H1 (cell line): ENCODE data around the gene TRABD. TPM values are rescaled to one million over a fixed set of nuclear protein-coding genes. Genes with fewer than 3 reads are reported as not detected.

Experiments
- GABPA ChIP-seq: IDR thresholded peaks from 2 replicates; pipeline ENCODE4 v1.6.1; 2011; ENCODE audit warnings: mild to moderate bottlenecking, low read length, moderate library complexity, borderline replicate concordance; ENCODE audit not compliant: insufficient read depth
- JUND ChIP-seq: IDR thresholded peaks from 2 replicates; pipeline ENCODE4 v1.6.1; 2011; ENCODE audit warnings: mild to moderate bottlenecking, improper control_type of control experiment, low read length
- NRF1 ChIP-seq: IDR thresholded peaks from 2 replicates; pipeline ENCODE4 v1.6.1; 2011; ENCODE audit warnings: mild to moderate bottlenecking, low read depth, low read length, improper control_type of control experiment
- SRF ChIP-seq: IDR thresholded peaks from 2 replicates; pipeline ENCODE4 v1.6.1; 2011; ENCODE audit warnings: mild to moderate bottlenecking, low read depth, low read length, moderate library complexity
- polyA plus RNA-seq, 7 experiments: library from polyadenylated mRNA; depleted of rRNA in 3 of 7; stranded (reverse) in 5 of 7; unstranded in 2 of 7; fragments of >200 nt in 5 of 7; fragments of 200-250 nt in 2 of 7; gene quantifications; 1 replicate in 5 of 7; 2 replicates in 1 of 7; 4 replicates in 1 of 7; pipeline versions ENCODE4 v1.2.1 to v1.2.3, GENCODE V29; 2011 to 2013; ENCODE audit warnings: missing spikeins in 2 of 7, mixed read lengths in 2 of 7
- total RNA-seq: library from RNA; stranded (reverse); fragmentation: NEBNext Ultra II Directional; extraction: Animal tissue kit (Norgen Biotek cat#: 25700); gene quantifications from 2 replicates; pipeline ENCODE4 v1.2.1, GENCODE V29; 2021
- TF ChIP-seq, protein P1 (sequence below): fragments of 300-600 bp; sonication (generic); IDR thresholded peaks from 2 replicates; pipeline ENCODE4 v1.7.1; 2012; ENCODE audit warnings: low read length, moderate library complexity, mild to moderate bottlenecking, inconsistent platforms; ENCODE audit not compliant: insufficient replicate concordance
- TF ChIP-seq, protein P2 (sequence below): IDR thresholded peaks from 2 replicates; pipeline ENCODE4 v1.6.1; 2011; ENCODE audit warnings: low read length, improper control_type of control experiment

Gene TRABD
- total and polyA plus RNA-seq, 2 of the 8 experiments (the other 6 are each of a cell fraction or from before 2014, with no cell fraction given), result 44.2 to 57.5 TPM

DNA sequence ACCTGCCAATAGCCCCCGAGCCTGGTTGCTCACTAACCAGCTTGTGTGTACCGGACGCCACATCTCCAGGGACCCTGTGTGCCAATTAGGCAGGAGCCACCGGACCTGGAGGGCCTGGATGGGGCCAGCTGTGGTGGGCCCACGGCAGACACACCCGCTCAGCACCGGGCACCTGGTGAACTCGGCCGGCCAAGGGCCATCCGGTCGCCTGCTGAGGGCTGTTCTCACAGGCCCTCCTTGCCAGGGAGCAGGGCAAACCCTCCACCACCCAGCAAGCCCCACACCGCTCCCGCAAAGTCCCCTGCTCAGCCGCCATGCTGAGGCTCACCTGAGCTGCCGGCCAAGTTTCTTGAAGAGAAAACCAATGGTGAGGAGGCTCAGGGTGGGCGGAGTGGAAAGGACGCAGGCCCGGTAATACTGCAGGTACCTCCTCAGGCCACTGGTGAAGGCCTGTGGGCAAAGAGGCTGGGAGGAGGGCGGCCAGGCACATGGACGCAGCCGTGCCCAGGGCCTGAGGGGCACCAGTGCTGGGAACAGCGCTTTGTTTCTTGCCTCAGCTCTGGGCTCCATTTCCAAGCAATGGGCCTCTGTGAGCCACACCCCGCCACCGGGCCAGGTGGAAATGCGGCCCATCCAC is 42.0 kb downstream of the TRABD start (continued):
- TF ChIP-seq, protein P1, sequence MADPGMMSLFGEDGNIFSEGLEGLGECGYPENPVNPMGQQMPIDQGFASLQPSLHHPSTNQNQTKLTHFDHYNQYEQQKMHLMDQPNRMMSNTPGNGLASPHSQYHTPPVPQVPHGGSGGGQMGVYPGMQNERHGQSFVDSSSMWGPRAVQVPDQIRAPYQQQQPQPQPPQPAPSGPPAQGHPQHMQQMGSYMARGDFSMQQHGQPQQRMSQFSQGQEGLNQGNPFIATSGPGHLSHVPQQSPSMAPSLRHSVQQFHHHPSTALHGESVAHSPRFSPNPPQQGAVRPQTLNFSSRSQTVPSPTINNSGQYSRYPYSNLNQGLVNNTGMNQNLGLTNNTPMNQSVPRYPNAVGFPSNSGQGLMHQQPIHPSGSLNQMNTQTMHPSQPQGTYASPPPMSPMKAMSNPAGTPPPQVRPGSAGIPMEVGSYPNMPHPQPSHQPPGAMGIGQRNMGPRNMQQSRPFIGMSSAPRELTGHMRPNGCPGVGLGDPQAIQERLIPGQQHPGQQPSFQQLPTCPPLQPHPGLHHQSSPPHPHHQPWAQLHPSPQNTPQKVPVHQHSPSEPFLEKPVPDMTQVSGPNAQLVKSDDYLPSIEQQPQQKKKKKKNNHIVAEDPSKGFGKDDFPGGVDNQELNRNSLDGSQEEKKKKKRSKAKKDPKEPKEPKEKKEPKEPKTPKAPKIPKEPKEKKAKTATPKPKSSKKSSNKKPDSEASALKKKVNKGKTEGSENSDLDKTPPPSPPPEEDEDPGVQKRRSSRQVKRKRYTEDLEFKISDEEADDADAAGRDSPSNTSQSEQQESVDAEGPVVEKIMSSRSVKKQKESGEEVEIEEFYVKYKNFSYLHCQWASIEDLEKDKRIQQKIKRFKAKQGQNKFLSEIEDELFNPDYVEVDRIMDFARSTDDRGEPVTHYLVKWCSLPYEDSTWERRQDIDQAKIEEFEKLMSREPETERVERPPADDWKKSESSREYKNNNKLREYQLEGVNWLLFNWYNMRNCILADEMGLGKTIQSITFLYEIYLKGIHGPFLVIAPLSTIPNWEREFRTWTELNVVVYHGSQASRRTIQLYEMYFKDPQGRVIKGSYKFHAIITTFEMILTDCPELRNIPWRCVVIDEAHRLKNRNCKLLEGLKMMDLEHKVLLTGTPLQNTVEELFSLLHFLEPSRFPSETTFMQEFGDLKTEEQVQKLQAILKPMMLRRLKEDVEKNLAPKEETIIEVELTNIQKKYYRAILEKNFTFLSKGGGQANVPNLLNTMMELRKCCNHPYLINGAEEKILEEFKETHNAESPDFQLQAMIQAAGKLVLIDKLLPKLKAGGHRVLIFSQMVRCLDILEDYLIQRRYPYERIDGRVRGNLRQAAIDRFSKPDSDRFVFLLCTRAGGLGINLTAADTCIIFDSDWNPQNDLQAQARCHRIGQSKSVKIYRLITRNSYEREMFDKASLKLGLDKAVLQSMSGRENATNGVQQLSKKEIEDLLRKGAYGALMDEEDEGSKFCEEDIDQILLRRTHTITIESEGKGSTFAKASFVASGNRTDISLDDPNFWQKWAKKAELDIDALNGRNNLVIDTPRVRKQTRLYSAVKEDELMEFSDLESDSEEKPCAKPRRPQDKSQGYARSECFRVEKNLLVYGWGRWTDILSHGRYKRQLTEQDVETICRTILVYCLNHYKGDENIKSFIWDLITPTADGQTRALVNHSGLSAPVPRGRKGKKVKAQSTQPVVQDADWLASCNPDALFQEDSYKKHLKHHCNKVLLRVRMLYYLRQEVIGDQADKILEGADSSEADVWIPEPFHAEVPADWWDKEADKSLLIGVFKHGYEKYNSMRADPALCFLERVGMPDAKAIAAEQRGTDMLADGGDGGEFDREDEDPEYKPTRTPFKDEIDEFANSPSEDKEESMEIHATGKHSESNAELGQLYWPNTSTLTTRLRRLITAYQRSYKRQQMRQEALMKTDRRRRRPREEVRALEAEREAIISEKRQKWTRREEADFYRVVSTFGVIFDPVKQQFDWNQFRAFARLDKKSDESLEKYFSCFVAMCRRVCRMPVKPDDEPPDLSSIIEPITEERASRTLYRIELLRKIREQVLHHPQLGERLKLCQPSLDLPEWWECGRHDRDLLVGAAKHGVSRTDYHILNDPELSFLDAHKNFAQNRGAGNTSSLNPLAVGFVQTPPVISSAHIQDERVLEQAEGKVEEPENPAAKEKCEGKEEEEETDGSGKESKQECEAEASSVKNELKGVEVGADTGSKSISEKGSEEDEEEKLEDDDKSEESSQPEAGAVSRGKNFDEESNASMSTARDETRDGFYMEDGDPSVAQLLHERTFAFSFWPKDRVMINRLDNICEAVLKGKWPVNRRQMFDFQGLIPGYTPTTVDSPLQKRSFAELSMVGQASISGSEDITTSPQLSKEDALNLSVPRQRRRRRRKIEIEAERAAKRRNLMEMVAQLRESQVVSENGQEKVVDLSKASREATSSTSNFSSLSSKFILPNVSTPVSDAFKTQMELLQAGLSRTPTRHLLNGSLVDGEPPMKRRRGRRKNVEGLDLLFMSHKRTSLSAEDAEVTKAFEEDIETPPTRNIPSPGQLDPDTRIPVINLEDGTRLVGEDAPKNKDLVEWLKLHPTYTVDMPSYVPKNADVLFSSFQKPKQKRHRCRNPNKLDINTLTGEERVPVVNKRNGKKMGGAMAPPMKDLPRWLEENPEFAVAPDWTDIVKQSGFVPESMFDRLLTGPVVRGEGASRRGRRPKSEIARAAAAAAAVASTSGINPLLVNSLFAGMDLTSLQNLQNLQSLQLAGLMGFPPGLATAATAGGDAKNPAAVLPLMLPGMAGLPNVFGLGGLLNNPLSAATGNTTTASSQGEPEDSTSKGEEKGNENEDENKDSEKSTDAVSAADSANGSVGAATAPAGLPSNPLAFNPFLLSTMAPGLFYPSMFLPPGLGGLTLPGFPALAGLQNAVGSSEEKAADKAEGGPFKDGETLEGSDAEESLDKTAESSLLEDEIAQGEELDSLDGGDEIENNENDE, result no peak
- TF ChIP-seq GABPA (no peak), JUND (no peak), NRF1 (no peak), SRF (no peak)
- TF ChIP-seq, protein P2, sequence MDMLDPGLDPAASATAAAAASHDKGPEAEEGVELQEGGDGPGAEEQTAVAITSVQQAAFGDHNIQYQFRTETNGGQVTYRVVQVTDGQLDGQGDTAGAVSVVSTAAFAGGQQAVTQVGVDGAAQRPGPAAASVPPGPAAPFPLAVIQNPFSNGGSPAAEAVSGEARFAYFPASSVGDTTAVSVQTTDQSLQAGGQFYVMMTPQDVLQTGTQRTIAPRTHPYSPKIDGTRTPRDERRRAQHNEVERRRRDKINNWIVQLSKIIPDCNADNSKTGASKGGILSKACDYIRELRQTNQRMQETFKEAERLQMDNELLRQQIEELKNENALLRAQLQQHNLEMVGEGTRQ, result no peak
